Measurements from ENCODE around the gene PRKN. TPM values are rescaled to one million over a fixed set of nuclear protein-coding genes. Genes with fewer than 3 reads are reported as not detected.
A peak's percentile ranks its signal among the peaks of the same experiment; 100 is the strongest.

PRKN gene
- total and polyA plus RNA-seq, 9 donors = 3.0 to 15.0 (median 9.2) TPM

- H3K4me3 ChIP-seq = peak overlapping the region; percentile 87
- no peaks in the 10 kb centered on the region for H3K36me3 ChIP-seq
- TF ChIP-seq POLR2A (IDR thresholded peaks at IDR 0.05) (no peak), EP300 (IDR thresholded peaks at IDR 0.05) (no peak)
- TF ChIP-seq, protein P1, sequence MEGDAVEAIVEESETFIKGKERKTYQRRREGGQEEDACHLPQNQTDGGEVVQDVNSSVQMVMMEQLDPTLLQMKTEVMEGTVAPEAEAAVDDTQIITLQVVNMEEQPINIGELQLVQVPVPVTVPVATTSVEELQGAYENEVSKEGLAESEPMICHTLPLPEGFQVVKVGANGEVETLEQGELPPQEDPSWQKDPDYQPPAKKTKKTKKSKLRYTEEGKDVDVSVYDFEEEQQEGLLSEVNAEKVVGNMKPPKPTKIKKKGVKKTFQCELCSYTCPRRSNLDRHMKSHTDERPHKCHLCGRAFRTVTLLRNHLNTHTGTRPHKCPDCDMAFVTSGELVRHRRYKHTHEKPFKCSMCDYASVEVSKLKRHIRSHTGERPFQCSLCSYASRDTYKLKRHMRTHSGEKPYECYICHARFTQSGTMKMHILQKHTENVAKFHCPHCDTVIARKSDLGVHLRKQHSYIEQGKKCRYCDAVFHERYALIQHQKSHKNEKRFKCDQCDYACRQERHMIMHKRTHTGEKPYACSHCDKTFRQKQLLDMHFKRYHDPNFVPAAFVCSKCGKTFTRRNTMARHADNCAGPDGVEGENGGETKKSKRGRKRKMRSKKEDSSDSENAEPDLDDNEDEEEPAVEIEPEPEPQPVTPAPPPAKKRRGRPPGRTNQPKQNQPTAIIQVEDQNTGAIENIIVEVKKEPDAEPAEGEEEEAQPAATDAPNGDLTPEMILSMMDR (IDR thresholded peaks at IDR 0.05) = no peak
- intact Hi-C loops (cut with DNase I) = no loop called here
- DNase-seq = peak in 2 of 5 donors; percentile 29 to 47
- H3K4me1 ChIP-seq (ENCODE audit: insufficient read depth) = no peaks in the 10 kb centered on the region
- H3K27ac ChIP-seq = peak overlapping the region in 1 of 2 donors; percentile 65
- H3K9me3 ChIP-seq = no peaks in the 10 kb centered on the region
- WGBS, 3 donors = 7 to 13% (median 8%) methylated on average over 7 of the region's 7 CpGs
- H3K27me3 ChIP-seq = no peaks in the 10 kb centered on the region
These were observed 631 bp upstream of the PRKN start for GRCh38 chr6:162728197-162728596.

DNA sequence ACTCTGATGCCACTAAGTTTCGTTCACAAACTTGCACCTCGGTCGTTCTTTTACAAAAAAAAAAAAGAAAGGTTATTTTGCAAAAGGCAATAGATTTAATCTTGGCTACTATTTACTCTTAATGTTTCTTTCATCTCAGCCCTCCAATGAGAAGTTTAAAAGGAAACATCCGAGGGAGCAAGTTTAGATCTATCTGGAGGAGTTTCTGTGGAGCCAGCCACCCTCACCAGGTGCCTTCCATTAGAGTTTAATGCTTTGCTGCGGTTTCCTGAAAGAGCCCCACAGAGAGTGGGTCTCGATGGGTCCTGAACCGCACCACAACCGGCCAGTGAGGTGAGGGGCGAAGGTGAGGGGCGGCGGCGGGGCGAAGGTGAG lies 632 bp downstream of the PRKN start:
- Histone ChIP-seq H3K27ac (peak overlapping the region; percentile 58 to 88), H3K9me3 (no peaks in the 10 kb centered on the region), H3K4me3 (peak overlapping the region; percentile 87), H3K36me3 (no peaks in the 10 kb centered on the region), H3K27me3 (no peaks in the 10 kb centered on the region), H3K4me1 (ENCODE audit: insufficient read depth) (no peaks in the 10 kb centered on the region)
- no peak for TF ChIP-seq EP300 (IDR thresholded peaks at IDR 0.05)
- TF ChIP-seq, protein P1 (IDR thresholded peaks at IDR 0.05) = no peak
- TF ChIP-seq POLR2A (IDR thresholded peaks at IDR 0.05) = no peak
- WGBS, 3 donors = 5 to 9% (median 7%) methylated on average over 12 to 13 of the region's 13 CpGs
- intact Hi-C loops (cut with DNase I) = no loop called here
- DNase-seq = no peak

- Histone ChIP-seq H3K36me3 (no peaks in the 10 kb centered on the region), H3K4me3 (no peak overlapping the region), H3K4me1 (ENCODE audit: insufficient read depth) (no peaks in the 10 kb centered on the region), H3K27me3 (no peaks in the 10 kb centered on the region), H3K9me3 (no peaks in the 10 kb centered on the region), H3K27ac (no peak overlapping the region)
- 91 to 99% (median 95%) methylated on average over 1 of the region's 1 CpG for WGBS, 3 donors
- intact Hi-C loops (cut with DNase I) = no loop called here
- TF ChIP-seq, protein P1 (IDR thresholded peaks at IDR 0.05) = no peak
- no peak for TF ChIP-seq EP300 (IDR thresholded peaks at IDR 0.05)
- DNase-seq = no peak
These were observed 4.9 kb downstream of the PRKN start for GRCh38 chr6:162722633-162723032.

DNA sequence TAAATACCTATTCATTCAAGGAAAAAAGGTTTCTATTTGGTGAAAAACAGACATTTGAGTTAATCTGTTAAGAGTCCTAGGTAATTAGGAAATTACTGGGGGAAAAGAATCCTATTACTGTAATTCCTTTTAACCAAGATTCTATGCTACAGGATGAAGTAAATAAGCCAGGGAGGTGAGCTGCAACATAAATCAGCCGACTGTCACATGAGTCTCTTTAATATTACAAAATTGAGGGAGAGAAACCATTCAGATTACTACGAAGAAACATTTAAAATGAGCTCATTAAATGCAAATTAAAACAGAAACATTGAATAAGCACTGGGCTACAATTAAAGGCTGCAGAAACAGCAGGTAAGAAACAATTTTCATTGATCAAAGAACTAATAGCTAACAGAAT lies 5.3 kb downstream of the PRKN start:
- H3K4me1 ChIP-seq (ENCODE audit: insufficient read depth) = no peaks in the 10 kb centered on the region
- no peaks in the 10 kb centered on the region for H3K36me3 ChIP-seq
- TF ChIP-seq, protein P1 (IDR thresholded peaks at IDR 0.05) = no peak
- no peak for TF ChIP-seq EP300 (IDR thresholded peaks at IDR 0.05)
- TF ChIP-seq POLR2A (IDR thresholded peaks at IDR 0.05) = no peak
- H3K27ac ChIP-seq = no peak overlapping the region
- no peak for DNase-seq
- intact Hi-C loops (cut with DNase I) = no loop called here
- no peak overlapping the region for H3K4me3 ChIP-seq
- whole genome bisulfite sequencing, 3 donors = 91 to 95% (median 92%) methylated on average over 2 of the region's 2 CpGs
- H3K9me3 ChIP-seq = no peaks in the 10 kb centered on the region
- no peaks in the 10 kb centered on the region for H3K27me3 ChIP-seq

DNA sequence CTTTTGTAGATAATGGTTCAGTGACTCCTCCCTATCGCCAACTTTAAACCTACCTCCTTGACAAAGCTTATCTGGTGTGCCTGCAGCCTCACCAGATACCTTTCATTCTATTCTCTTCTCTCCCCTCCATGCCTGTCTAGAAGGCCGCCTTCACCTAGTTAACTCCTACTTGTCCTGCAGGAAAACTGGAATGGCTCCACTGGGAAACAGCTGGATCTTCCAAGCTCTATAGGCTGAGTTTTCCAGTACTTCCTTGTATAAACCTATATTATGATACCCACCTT lies 6.2 kb downstream of the PRKN start:
- intact Hi-C loops (cut with DNase I) = no loop called here
- TF ChIP-seq, protein P1 (IDR thresholded peaks at IDR 0.05) = no peak
- no peak for TF ChIP-seq POLR2A (IDR thresholded peaks at IDR 0.05)
- TF ChIP-seq EP300 (IDR thresholded peaks at IDR 0.05) = no peak
- no peaks in the 10 kb centered on the region for H3K4me1 ChIP-seq (ENCODE audit: insufficient read depth)
- no peaks in the 10 kb centered on the region for H3K36me3 ChIP-seq
- no peak overlapping the region for H3K27ac ChIP-seq
- 95 to 100% (median 96%) methylated on average over 2 of the region's 2 CpGs for WGBS, 3 donors
- no peak overlapping the region for H3K4me3 ChIP-seq
- H3K9me3 ChIP-seq = no peaks in the 10 kb centered on the region
- no peaks in the 10 kb centered on the region for H3K27me3 ChIP-seq
- DNase-seq = no peak
